Tibial artery (tissue), 4 donors: Measurements from ENCODE around the gene ZEB1.
"Not testable (repeated sequence)": the region's sequence is repeated elsewhere in the genome, so short reads cannot be mapped to it uniquely, and the experiment has no call there.

Source experiments
- DNase-seq, 2 donors: peaks; one replicate each; pipeline ENCODE4 v3.0.0-alpha.2; 2019
- H3K27ac ChIP-seq, 2 donors: fragments of 200-600 bp; sonication (generic) in 1 of 2; 1 replicate in 1 of 2; 2 replicates in 1 of 2; pipeline ENCODE4 v1.5.1; 2018 to 2019; ENCODE audit warnings: mild to moderate bottlenecking in 1 of 2
- H3K27me3 ChIP-seq, 2 donors: fragments of 200-600 bp; sonication (generic) in 1 of 2; one replicate each; pipeline versions ENCODE4 v1.5.1 to v1.6.0; 2016 to 2019
- H3K36me3 ChIP-seq, 3 donors: fragments of 200-600 bp; sonication (generic) in 2 of 3; one replicate each; pipeline ENCODE4 v1.5.1; 2016 to 2019; ENCODE audit warnings: mild to moderate bottlenecking in 2 of 3
- H3K4me1 ChIP-seq, 4 donors: fragments of 200-600 bp; sonication (generic) in 2 of 4; 1 replicate in 3 of 4; 2 replicates in 1 of 4; pipeline ENCODE4 v1.5.1; 2016 to 2019
- H3K4me3 ChIP-seq, 2 donors: fragments of 200-600 bp; sonication (generic) in 1 of 2; 1 replicate in 1 of 2; 2 replicates in 1 of 2; pipeline ENCODE4 v1.5.1; 2018 to 2019; ENCODE audit warnings: mild to moderate bottlenecking in 2 of 2
- H3K9me3 ChIP-seq, 3 donors: fragments of 200-600 bp; sonication (generic) in 1 of 3; one replicate each; pipeline ENCODE4 v1.5.1; 2016 to 2019
- CTCF ChIP-seq, 2 experiments: fragments of 200-600 bp in 1 of 2; fragments of 450-650 bp in 1 of 2; IDR thresholded peaks; one replicate each; pipeline ENCODE4 v1.5.1; 2017 to 2019; ENCODE audit warnings: antibody characterized with exemption in 2 of 2, mild to moderate bottlenecking in 1 of 2, moderate library complexity in 1 of 2
- intact Hi-C: fragments of 100-400 bp; cut with DNase I; formaldehyde crosslinking; loops from one replicate; pipeline ENCODE4 v1.15.0; 2023; ENCODE audit warnings: low total_unique reads

Gene ZEB1

GRCh38 chr10:31399171-31399570 is 80.2 kb downstream of the ZEB1 start:
- intact Hi-C loops = loop anchor here (5.0 kb wide), 1 partner anchor 77 kb away; no protein-coding TSS in a partner anchor
- DNase-seq = no peak
- no peak for TF ChIP-seq CTCF (IDR thresholded peaks at IDR 0.05)
- H3K27ac ChIP-seq = peak overlapping the region; percentile 45 to 55
- peaks cover 0 to 79% (median 21%) of the 10 kb centered on the region in 4 donors for H3K4me1 ChIP-seq
- H3K4me3 ChIP-seq = no peak overlapping the region
- H3K36me3 ChIP-seq = no peaks in the 10 kb centered on the region
- no peaks in the 10 kb centered on the region for H3K27me3 ChIP-seq
- H3K9me3 ChIP-seq = no peaks in the 10 kb centered on the region

GRCh38 chr10:31399631-31400030 is 80.6 kb downstream of the ZEB1 start:
- peak overlapping the region; percentile 45 to 55 for H3K27ac ChIP-seq
- intact Hi-C loops = loop anchor here (5.0 kb wide), 1 partner anchor 77 kb away; no protein-coding TSS in a partner anchor
- no peaks in the 10 kb centered on the region for H3K36me3 ChIP-seq
- H3K4me3 ChIP-seq = no peak overlapping the region
- no peaks in the 10 kb centered on the region for H3K9me3 ChIP-seq
- H3K4me1 ChIP-seq = peaks cover 0 to 79% (median 21%) of the 10 kb centered on the region in 4 donors
- DNase-seq = peak; percentile 40 to 75
- H3K27me3 ChIP-seq = no peaks in the 10 kb centered on the region
- TF ChIP-seq CTCF (IDR thresholded peaks at IDR 0.05) = no peak

GRCh38 chr10:31401287-31401686 is 82.3 kb downstream of the ZEB1 start:
- H3K36me3 ChIP-seq = no peaks in the 10 kb centered on the region
- TF ChIP-seq CTCF (IDR thresholded peaks at IDR 0.05) = no peak
- DNase-seq = no peak
- intact Hi-C loops = no loop called here
- no peaks in the 10 kb centered on the region for H3K27me3 ChIP-seq
- peaks cover 0 to 70% (median 13%) of the 10 kb centered on the region in 4 donors for H3K4me1 ChIP-seq
- no peak overlapping the region for H3K4me3 ChIP-seq
- H3K27ac ChIP-seq = no peak overlapping the region
- H3K9me3 ChIP-seq = no peaks in the 10 kb centered on the region

GRCh38 chr10:31404640-31405039 is 85.6 kb downstream of the ZEB1 start:
- Histone ChIP-seq H3K36me3 (no peaks in the 10 kb centered on the region), H3K4me1 (peaks cover 0 to 38% (median under 1%) of the 10 kb centered on the region in 4 donors), H3K27me3 (no peaks in the 10 kb centered on the region), H3K9me3 (no peaks in the 10 kb centered on the region), H3K27ac (no peak overlapping the region), H3K4me3 (no peak overlapping the region)
- DNase-seq = no peak
- TF ChIP-seq CTCF (IDR thresholded peaks at IDR 0.05) = no peak
- intact Hi-C loops = no loop called here

GRCh38 chr10:31405829-31406228 is 86.8 kb downstream of the ZEB1 start:
- H3K27me3 ChIP-seq, H3K4me3 ChIP-seq, H3K9me3 ChIP-seq, intact Hi-C loops, DNase-seq, H3K36me3 ChIP-seq, H3K27ac ChIP-seq: not testable (repeated sequence)
- H3K4me1 ChIP-seq = peaks cover 0 to 27% (median 0%) of the 10 kb centered on the region in 4 donors

- H3K27me3 ChIP-seq, H3K27ac ChIP-seq, H3K4me1 ChIP-seq, DNase-seq, intact Hi-C loops, H3K9me3 ChIP-seq, H3K36me3 ChIP-seq, H3K4me3 ChIP-seq: not testable (repeated sequence)
Measured at GRCh38 chr10:31412397-31412796, 93.4 kb downstream of the ZEB1 start.

- no peak for TF ChIP-seq CTCF (IDR thresholded peaks at IDR 0.05)
- Histone ChIP-seq H3K27ac (no peak overlapping the region), H3K36me3 (no peaks in the 10 kb centered on the region), H3K4me1 (peaks cover 0 to 6% (median 0%) of the 10 kb centered on the region in 4 donors), H3K4me3 (no peak overlapping the region), H3K27me3 (no peaks in the 10 kb centered on the region), H3K9me3 (no peaks in the 10 kb centered on the region)
- no peak for DNase-seq
- intact Hi-C loops = no loop called here
Measured at GRCh38 chr10:31413325-31413724, 94.3 kb downstream of the ZEB1 start.
